NCI-H146 treated with DMSO at 0.1 percent for 48 hours (cell line): ENCODE results near the gene TRPM3.

Experiments
- DNase-seq: peaks from one replicate; lab custom pipeline; 2025; ENCODE audit not compliant: unreplicated experiment; lab: John Stamatoyannopoulos, UW

Gene TRPM3

DNA sequence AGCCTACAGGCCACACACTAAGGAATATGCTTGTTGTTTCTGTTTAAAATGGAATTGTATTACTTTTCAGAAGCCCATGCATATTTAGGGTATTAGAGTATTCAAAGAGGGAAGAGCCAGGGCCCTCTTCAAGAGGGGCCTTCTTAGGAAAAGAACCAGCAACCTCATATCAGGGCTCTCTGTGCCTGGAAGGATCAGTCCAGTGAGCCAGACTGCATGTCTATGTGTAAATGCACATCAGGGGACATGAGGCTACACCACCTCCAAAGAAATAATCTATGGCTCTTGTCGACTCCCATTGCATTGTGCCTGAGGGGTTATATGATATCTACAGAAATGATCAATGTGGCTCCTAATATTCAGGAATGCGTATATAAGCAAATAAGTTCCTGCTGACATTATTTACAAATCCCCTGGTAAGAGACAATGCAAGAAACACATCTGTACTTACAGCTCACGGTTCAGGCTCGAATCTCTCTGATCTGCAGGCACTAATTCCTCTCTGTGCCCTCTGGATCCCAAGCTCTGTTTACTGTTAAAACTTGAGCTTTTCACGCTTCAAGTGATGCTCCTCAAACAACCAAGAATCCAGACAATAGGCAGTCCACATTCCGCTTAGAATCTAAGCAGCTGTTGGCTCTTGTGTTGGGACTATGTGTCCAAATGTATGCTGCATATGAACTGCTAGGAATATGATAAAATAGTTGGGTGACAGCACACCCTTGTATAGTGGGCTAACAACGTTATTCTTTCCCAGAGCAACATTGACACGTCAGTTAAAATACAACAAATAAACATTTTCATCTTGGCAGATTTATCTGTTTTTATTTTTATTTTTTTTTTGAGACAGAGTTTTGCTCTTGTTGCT is 556.7 kb downstream of the TRPM3 start:
- no peak for DNase-seq

GRCh38 chr9:70563431-70564204 is 557.8 kb downstream of the TRPM3 start:
- DNase-seq, result no peak

- DNase-seq, result no peak
Observed at GRCh38 chr9:70563010-70563409, 558.4 kb downstream of the TRPM3 start.

- DNase-seq, result no peak
Observed at GRCh38 chr9:70561786-70562395, 559.5 kb downstream of the TRPM3 start.

DNA sequence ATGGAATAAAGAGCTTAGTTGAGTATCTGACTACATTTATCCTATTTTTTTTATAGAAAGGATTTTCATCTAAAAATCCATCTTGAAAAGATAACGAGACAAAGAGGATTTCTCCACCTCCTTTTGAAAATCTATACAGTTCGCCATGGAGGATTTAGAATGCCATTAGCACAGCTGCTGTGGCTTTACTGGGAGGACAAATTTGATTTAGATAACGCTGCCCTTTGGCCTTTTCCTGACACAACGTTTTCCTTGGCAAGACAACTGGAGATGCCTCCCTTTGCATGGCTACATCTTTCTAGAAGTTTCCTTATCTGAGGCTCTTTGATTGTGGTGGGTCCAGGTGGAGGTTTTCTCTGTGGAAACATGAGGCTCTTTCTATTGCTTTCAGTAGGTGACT is 560.3 kb downstream of the TRPM3 start:
- no peak for DNase-seq

GRCh38 chr9:70559102-70559501 is 562.3 kb downstream of the TRPM3 start:
- no peak for DNase-seq

DNA sequence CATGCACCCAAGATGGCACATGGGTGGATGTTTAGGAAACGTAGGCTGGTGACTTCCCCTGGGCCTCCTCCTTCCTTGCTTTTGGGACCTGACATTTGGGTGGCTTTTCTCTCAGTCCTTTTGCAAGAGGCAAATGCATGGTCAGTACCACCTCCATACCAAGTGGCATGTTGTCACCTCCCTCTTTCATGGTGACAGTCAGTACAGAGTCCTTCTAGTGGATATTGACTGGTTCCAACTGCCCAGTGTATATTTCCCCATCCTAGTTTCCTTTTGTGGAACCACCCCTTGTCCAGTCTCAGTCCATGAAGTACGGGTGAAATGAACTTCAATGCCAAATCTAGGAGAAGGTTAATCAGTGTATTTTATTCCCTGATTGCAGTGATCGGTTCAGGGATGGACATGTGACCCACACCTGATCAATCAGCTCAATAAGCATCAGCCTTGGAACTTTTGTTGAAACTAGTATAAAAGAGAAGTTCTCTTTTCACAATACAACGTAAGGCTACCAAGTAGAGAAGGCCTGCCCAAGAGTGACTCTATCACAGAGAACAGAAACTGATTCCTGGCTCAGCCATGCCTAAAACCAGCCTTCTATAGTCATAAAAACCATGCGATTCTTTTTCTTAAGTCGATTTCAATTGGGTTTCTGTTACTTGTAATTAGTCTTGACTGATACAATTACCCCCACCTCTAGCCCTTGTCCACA is 563.6 kb downstream of the TRPM3 start:
- DNase-seq, result no peak

DNA sequence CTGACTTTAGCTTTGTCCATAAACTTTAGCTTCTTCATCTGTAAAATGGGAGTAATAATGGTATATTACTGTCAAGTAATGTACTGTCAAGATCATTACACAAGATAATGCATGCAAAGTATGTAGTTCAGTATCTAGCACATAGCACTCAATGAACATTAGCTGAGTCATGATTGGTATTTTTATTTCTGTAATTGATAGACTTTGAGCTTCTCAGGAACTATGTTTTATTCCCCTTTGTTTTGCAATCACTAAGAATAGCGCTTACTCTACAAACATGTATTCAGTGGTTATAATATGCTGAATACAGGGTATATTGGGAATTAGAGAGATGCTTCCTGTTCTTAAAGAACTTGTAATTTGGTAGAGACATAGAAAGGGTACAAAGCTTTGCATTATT is 564.6 kb downstream of the TRPM3 start:
- no peak for DNase-seq

- no peak for DNase-seq
Observed at GRCh38 chr9:70554881-70555280, 566.5 kb downstream of the TRPM3 start.

GRCh38 chr9:70553707-70554673 is 567.4 kb downstream of the TRPM3 start:
- no peak for DNase-seq

DNA sequence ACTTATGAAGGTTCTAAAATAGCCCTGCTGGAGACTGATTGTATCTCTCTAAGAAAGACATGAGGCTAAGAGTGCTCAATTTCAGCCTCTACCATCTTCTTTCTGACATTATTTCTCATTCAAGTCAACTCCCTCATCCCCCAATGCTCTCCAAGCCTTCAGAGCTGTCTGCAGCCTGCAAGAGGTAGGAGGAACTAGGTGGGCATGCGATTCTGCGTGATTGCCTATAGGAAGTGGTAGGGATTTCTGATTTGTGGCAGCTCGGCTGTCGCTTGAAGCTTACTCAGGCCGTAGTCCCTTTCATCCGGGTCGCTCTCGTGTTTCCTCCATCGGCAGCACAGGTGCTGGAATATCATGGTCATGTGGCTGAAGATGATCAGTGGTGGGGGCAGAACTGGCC is 568.9 kb downstream of the TRPM3 start:
- no peak for DNase-seq

- DNase-seq, result no peak
Observed at GRCh38 chr9:70551801-70552200, 569.6 kb downstream of the TRPM3 start.

GRCh38 chr9:70551396-70551795 is 570.0 kb downstream of the TRPM3 start:
- DNase-seq, result no peak

DNA sequence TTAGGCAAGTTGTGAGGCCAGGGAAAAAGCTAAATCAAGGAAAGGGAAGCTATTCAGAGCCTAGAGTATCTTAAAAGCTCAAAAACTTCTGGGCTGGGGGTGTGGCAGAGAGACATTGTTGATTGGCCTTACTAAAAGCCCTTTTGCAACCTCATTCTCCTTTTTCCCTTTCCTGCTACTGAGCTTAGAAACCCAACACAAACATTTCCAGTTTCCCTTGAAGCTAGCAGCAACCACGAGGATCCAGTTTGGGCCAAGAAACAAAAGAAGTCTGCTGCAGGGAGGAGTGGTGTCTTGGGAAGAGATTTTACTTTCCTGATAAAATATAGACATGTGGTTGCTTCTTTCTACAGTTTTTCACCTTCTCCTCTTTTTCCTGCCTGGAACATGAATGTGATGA is 571.5 kb downstream of the TRPM3 start:
- no peak for DNase-seq

- DNase-seq, result no peak
Observed at GRCh38 chr9:70542311-70542931, 579.0 kb downstream of the TRPM3 start.

DNA sequence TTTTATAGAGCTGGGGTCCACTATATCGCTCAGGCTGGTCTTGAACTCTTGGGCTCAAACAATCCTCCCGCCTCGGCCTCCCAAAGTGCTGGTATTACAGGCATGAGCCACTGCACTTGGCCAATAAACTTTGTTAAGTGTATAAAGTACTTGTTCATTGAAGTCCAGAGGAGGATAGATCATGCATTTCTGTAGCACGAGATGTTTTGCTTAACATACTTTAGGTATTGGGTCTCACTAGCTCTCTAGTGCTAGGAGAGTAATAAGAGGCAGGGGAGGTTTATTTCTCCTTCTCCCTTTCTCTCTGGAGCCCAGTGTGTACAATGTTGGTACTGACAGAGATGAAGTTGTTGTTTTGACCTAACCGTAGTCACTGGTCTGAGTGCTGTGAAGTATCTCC is 581.4 kb downstream of the TRPM3 start:
- DNase-seq, result no peak

- no peak for DNase-seq
Observed at GRCh38 chr9:70539526-70539925, 581.9 kb downstream of the TRPM3 start.

- DNase-seq, result no peak
Observed at GRCh38 chr9:70539001-70539400, 582.4 kb downstream of the TRPM3 start.

- no peak for DNase-seq
Observed at GRCh38 chr9:70537084-70537483, 584.3 kb downstream of the TRPM3 start.
